WTC11 (cell line): Measurements from ENCODE around the gene MGAT4A. TPM values are rescaled to one million over a fixed set of nuclear protein-coding genes. Genes with fewer than 3 reads are reported as not detected.

Experiments used
- total RNA-seq: library from RNA; stranded (reverse); gene quantifications from 3 replicates; pipeline ENCODE4 v1.2.3, GENCODE V29; 2021

MGAT4A gene
- total RNA-seq, 1 experiment from 2014 or later = 6.7 TPM

Other genes with a start within 250 kb of the MGAT4A start
- 29.3 to 35.4 TPM (median 34.7 TPM) in 3 replicates for gene COA5, start 122.6 kb downstream of the MGAT4A start, total RNA-seq
- 26.7 to 32.8 TPM (median 29.6 TPM) in 3 replicates for gene UNC50, start 122.5 kb downstream of the MGAT4A start, total RNA-seq
- 0.50 to 0.89 TPM (median 0.72 TPM) in 3 replicates for gene CRACDL, start 205.1 kb upstream of the MGAT4A start, total RNA-seq